ENCODE data around the gene LYRM9.

LYRM9 gene

DNA sequence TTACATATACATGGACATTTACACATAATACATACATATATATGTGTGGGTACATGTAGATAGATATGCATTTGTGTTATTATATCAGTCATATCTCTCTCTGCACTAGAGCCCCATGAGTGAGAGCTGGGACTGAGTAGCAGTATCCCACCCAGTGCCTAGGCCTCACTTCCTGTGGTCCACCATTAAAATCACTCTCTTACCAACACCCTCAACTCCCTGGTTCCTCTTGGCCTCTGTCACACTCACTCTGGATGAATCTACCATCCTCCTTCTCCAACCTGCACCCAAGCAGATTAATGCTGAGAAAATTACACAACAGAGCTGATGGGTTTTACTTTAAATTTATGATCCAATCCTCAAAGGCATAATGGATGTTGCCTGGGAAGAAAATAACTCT, 4.9 kb upstream of the LYRM9 start:
- no peaks in the 10 kb centered on the region for H3K27me3 ChIP-seq (ENCODE audit: low read length)
- H2AFZ ChIP-seq (ENCODE audit: low read depth, low read length, severe bottlenecking) = no peak overlapping the region
- no peaks in the 10 kb centered on the region for H3K36me3 ChIP-seq (ENCODE audit: low read length)
- H3K4me2 ChIP-seq (ENCODE audit: low read depth, low read length, poor library complexity, severe bottlenecking) = no peak overlapping the region
- H3K4me3 ChIP-seq (ENCODE audit: insufficient read depth, low read length, poor library complexity, severe bottlenecking) = no peak overlapping the region
- H3F3A ChIP-seq (ENCODE audit: insufficient read depth) = no peaks in the 10 kb centered on the region
- H3K79me2 ChIP-seq (ENCODE audit: insufficient read depth, low read length) = no peaks in the 10 kb centered on the region
- H3K9me2 ChIP-seq (replicated peaks; ENCODE audit: insufficient read depth, low read length) = no peaks in the 10 kb centered on the region
- H3K9ac ChIP-seq (ENCODE audit: low read length) = no peak overlapping the region
- no peak overlapping the region for H3K27ac ChIP-seq (ENCODE audit: low read depth, low read length)
- no peaks in the 10 kb centered on the region for H3K9me3 ChIP-seq (ENCODE audit: insufficient read depth, low read length)
- no peaks in the 10 kb centered on the region for H4K20me1 ChIP-seq (ENCODE audit: low read depth, low read length)
- no peak for TF ChIP-seq EZH2phosphoT487 (conservative IDR thresholded peaks at IDR 0.05; ENCODE audit: low read length)
- TF ChIP-seq, protein P1, sequence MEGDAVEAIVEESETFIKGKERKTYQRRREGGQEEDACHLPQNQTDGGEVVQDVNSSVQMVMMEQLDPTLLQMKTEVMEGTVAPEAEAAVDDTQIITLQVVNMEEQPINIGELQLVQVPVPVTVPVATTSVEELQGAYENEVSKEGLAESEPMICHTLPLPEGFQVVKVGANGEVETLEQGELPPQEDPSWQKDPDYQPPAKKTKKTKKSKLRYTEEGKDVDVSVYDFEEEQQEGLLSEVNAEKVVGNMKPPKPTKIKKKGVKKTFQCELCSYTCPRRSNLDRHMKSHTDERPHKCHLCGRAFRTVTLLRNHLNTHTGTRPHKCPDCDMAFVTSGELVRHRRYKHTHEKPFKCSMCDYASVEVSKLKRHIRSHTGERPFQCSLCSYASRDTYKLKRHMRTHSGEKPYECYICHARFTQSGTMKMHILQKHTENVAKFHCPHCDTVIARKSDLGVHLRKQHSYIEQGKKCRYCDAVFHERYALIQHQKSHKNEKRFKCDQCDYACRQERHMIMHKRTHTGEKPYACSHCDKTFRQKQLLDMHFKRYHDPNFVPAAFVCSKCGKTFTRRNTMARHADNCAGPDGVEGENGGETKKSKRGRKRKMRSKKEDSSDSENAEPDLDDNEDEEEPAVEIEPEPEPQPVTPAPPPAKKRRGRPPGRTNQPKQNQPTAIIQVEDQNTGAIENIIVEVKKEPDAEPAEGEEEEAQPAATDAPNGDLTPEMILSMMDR (IDR thresholded peaks at IDR 0.05; ENCODE audit: insufficient read depth, low read length, poor library complexity, severe bottlenecking) = no peak

DNA sequence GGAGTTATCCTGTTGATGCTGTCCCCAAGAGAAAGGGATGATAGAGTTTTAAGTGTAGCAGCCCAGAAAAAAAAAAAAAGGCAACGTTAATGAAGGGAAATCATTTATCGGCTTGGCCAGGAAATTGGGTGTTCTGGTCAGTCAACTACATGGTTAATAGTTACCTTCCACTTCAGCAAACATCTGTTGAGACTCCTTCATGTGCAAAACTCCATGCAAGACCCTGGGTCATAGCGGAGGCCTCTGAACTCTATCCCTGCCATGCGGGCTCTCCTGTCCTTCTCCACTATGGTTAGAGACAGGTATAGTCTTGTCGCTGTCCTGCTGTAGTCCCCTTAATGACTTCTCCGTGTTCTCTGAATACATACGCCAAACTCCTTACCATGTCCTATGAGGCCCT, 3.5 kb upstream of the LYRM9 start:
- no peaks in the 10 kb centered on the region for H3K27me3 ChIP-seq (ENCODE audit: low read length)
- H3F3A ChIP-seq (ENCODE audit: insufficient read depth) = no peaks in the 10 kb centered on the region
- TF ChIP-seq EZH2phosphoT487 (conservative IDR thresholded peaks at IDR 0.05; ENCODE audit: low read length) = no peak
- H3K9me3 ChIP-seq (ENCODE audit: insufficient read depth, low read length) = no peaks in the 10 kb centered on the region
- H3K79me2 ChIP-seq (ENCODE audit: insufficient read depth, low read length) = no peaks in the 10 kb centered on the region
- H3K4me2 ChIP-seq (ENCODE audit: low read depth, low read length, poor library complexity, severe bottlenecking) = no peak overlapping the region
- no peaks in the 10 kb centered on the region for H3K9me2 ChIP-seq (replicated peaks; ENCODE audit: insufficient read depth, low read length)
- no peak overlapping the region for H3K9ac ChIP-seq (ENCODE audit: low read length)
- no peaks in the 10 kb centered on the region for H3K36me3 ChIP-seq (ENCODE audit: low read length)
- no peak overlapping the region for H3K4me3 ChIP-seq (ENCODE audit: insufficient read depth, low read length, poor library complexity, severe bottlenecking)
- H2AFZ ChIP-seq (ENCODE audit: low read depth, low read length, severe bottlenecking) = no peak overlapping the region
- H3K27ac ChIP-seq (ENCODE audit: low read depth, low read length) = no peak overlapping the region
- no peaks in the 10 kb centered on the region for H4K20me1 ChIP-seq (ENCODE audit: low read depth, low read length)

DNA sequence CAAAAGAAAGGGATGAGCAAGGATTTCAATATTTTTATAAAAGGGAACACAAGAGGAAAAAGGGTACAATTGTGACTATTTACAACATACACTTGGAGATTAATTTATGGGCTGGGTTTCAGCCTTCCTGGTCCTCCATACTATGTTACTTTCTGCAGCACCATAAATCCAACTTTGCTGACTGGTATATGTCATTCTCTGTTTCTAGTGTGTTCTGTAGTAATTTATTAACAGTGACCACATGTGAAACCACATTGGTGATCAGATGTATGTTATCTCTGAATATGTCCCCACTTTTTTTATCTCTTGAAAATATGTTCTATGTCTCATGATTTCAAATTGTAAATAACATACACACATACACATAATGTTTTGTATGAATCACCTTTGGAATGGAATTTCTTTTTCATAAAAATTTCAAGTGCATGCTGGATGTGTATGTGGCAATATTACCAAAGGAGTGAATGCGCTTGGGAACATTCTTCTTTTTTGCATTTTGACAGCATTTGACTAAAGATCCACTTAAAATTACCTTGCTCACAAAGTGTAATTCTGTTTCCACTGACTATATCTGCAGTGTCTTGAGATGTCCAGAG, 2.9 kb upstream of the LYRM9 start:
- no peaks in the 10 kb centered on the region for H4K20me1 ChIP-seq (ENCODE audit: low read depth, low read length)
- H3K9ac ChIP-seq (ENCODE audit: low read length) = no peak overlapping the region
- H3K27ac ChIP-seq (ENCODE audit: low read depth, low read length) = no peak overlapping the region
- no peak for TF ChIP-seq EZH2phosphoT487 (conservative IDR thresholded peaks at IDR 0.05; ENCODE audit: low read length)
- TF ChIP-seq, protein P1 (IDR thresholded peaks at IDR 0.05; ENCODE audit: insufficient read depth, low read length, poor library complexity, severe bottlenecking) = no peak
- H3K79me2 ChIP-seq (ENCODE audit: insufficient read depth, low read length) = no peaks in the 10 kb centered on the region
- H3K4me2 ChIP-seq (ENCODE audit: low read depth, low read length, poor library complexity, severe bottlenecking) = no peak overlapping the region
- no peaks in the 10 kb centered on the region for H3K9me2 ChIP-seq (replicated peaks; ENCODE audit: insufficient read depth, low read length)
- no peaks in the 10 kb centered on the region for H3F3A ChIP-seq (ENCODE audit: insufficient read depth)
- no peak overlapping the region for H2AFZ ChIP-seq (ENCODE audit: low read depth, low read length, severe bottlenecking)
- no peaks in the 10 kb centered on the region for H3K36me3 ChIP-seq (ENCODE audit: low read length)
- no peaks in the 10 kb centered on the region for H3K27me3 ChIP-seq (ENCODE audit: low read length)
- no peak overlapping the region for H3K4me3 ChIP-seq (ENCODE audit: insufficient read depth, low read length, poor library complexity, severe bottlenecking)
- H3K9me3 ChIP-seq (ENCODE audit: insufficient read depth, low read length) = no peaks in the 10 kb centered on the region

DNA sequence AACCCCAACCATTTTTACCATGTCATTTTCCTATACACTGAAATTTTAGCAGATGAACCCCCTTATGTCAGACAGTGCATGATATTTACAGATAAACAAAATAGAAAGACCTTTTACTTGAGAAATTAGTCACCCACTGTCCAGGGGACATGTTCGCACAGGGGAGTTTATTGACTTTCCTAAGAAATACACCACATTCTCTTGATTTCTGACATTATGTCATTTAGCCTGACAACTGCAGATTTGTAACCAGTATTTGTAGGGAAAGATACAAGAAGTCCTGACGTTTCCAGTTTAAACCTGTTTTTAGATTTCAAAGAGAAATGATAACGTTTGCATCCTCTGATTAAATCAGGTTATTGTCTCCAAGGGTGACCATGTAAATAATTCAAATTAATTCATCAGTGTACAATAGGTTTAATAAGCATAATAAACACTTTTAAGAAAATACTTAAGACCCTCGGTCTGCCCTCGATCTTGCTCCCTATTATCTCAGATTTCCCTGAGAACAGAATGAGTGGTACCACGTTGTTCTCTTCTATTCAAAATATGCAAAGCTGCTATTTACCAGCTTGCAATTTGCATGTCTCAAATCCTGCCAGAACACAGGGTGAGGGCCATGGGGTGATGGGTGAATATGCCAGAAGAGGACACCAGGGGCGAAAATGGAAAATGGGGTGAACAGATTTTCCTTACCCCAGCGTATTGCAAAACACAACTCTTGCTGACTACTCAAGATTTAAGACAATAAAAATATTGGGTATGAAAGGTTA, 2.1 kb upstream of the LYRM9 start:
- H3K9me3 ChIP-seq (ENCODE audit: insufficient read depth, low read length) = no peaks in the 10 kb centered on the region
- no peak overlapping the region for H3K27ac ChIP-seq (ENCODE audit: low read depth, low read length)
- H3K4me3 ChIP-seq (ENCODE audit: insufficient read depth, low read length, poor library complexity, severe bottlenecking) = no peak overlapping the region
- H3K4me2 ChIP-seq (ENCODE audit: low read depth, low read length, poor library complexity, severe bottlenecking) = no peak overlapping the region
- H3K79me2 ChIP-seq (ENCODE audit: insufficient read depth, low read length) = no peaks in the 10 kb centered on the region
- no peaks in the 10 kb centered on the region for H4K20me1 ChIP-seq (ENCODE audit: low read depth, low read length)
- no peak overlapping the region for H2AFZ ChIP-seq (ENCODE audit: low read depth, low read length, severe bottlenecking)
- H3F3A ChIP-seq (ENCODE audit: insufficient read depth) = no peaks in the 10 kb centered on the region
- no peaks in the 10 kb centered on the region for H3K27me3 ChIP-seq (ENCODE audit: low read length)
- no peaks in the 10 kb centered on the region for H3K36me3 ChIP-seq (ENCODE audit: low read length)
- TF ChIP-seq, protein P1 (IDR thresholded peaks at IDR 0.05; ENCODE audit: insufficient read depth, low read length, poor library complexity, severe bottlenecking) = no peak
- TF ChIP-seq EZH2phosphoT487 (conservative IDR thresholded peaks at IDR 0.05; ENCODE audit: low read length) = no peak
- no peak overlapping the region for H3K9ac ChIP-seq (ENCODE audit: low read length)
- H3K9me2 ChIP-seq (replicated peaks; ENCODE audit: insufficient read depth, low read length) = no peaks in the 10 kb centered on the region
